Measurements from ENCODE around the gene PTAFR. TPM values are rescaled to one million over a fixed set of nuclear protein-coding genes. Genes with fewer than 3 reads are reported as not detected.

The PTAFR gene
- total and polyA plus RNA-seq, 4 donors: 4.7 to 9.9 (median 7.4) TPM

- no peak for DNase-seq (ENCODE audit: low read depth in 4 of 6, low spot score in 6 of 6)
- Histone ChIP-seq H3K36me3 (ENCODE audit: control insufficient read depth, insufficient read depth, low read length) (no peaks in the 10 kb centered on the region), H3K27me3 (ENCODE audit: control insufficient read depth, insufficient read depth, low read length) (no peaks in the 10 kb centered on the region), H3K4me1 (ENCODE audit: control insufficient read depth, insufficient read depth, low read length) (no peaks in the 10 kb centered on the region), H3K27ac (ENCODE audit: low read depth, low read length) (no peak overlapping the region), H3K9me3 (ENCODE audit: control insufficient read depth, insufficient read depth, low read length) (no peaks in the 10 kb centered on the region), H3K4me3 (ENCODE audit: low read depth, low read length) (no peak overlapping the region)
- WGBS (ENCODE audit: insufficient coverage): 88% methylated on average over 1 of the region's 4 CpGs
These were observed 39.4 kb downstream of the PTAFR start for GRCh38 chr1:28136922-28137613.

GRCh38 chr1:28136169-28136921, 40.1 kb downstream of the PTAFR start:
- Histone ChIP-seq H3K4me1 (ENCODE audit: control insufficient read depth, insufficient read depth, low read length) (no peaks in the 10 kb centered on the region), H3K27me3 (ENCODE audit: control insufficient read depth, insufficient read depth, low read length) (no peaks in the 10 kb centered on the region), H3K36me3 (ENCODE audit: control insufficient read depth, insufficient read depth, low read length) (no peaks in the 10 kb centered on the region), H3K4me3 (ENCODE audit: low read depth, low read length) (no peak overlapping the region), H3K27ac (ENCODE audit: low read depth, low read length) (no peak overlapping the region), H3K9me3 (ENCODE audit: control insufficient read depth, insufficient read depth, low read length) (no peaks in the 10 kb centered on the region)
- WGBS (ENCODE audit: insufficient coverage): 96% methylated on average over 3 of the region's 8 CpGs
- DNase-seq (ENCODE audit: low read depth in 4 of 6, low spot score in 6 of 6): no peak

- DNase-seq (ENCODE audit: low read depth in 4 of 6, low spot score in 6 of 6): no peak
- H3K27ac ChIP-seq (ENCODE audit: low read depth, low read length): no peak overlapping the region
- WGBS (ENCODE audit: insufficient coverage): 84% methylated on average over 8 of the region's 14 CpGs
These were observed 40.9 kb downstream of the PTAFR start for GRCh38 chr1:28135371-28136168.

GRCh38 chr1:28134651-28135207, 41.8 kb downstream of the PTAFR start:
- Histone ChIP-seq H3K27ac (ENCODE audit: low read depth, low read length) (no peak overlapping the region), H3K9me3 (ENCODE audit: control insufficient read depth, insufficient read depth, low read length) (no peaks in the 10 kb centered on the region), H3K36me3 (ENCODE audit: control insufficient read depth, insufficient read depth, low read length) (no peaks in the 10 kb centered on the region), H3K27me3 (ENCODE audit: control insufficient read depth, insufficient read depth, low read length) (no peaks in the 10 kb centered on the region), H3K4me1 (ENCODE audit: control insufficient read depth, insufficient read depth, low read length) (no peaks in the 10 kb centered on the region), H3K4me3 (ENCODE audit: low read depth, low read length) (no peak overlapping the region)
- 100% methylated on average over 1 of the region's 2 CpGs for WGBS (ENCODE audit: insufficient coverage)
- no peak for DNase-seq (ENCODE audit: low read depth in 4 of 6, low spot score in 6 of 6)

More at GRCh38 chr1:28135371-28136168, 40.9 kb downstream of the PTAFR start:
- Histone ChIP-seq H3K36me3 (ENCODE audit: control insufficient read depth, insufficient read depth, low read length) (no peaks in the 10 kb centered on the region), H3K4me1 (ENCODE audit: control insufficient read depth, insufficient read depth, low read length) (no peaks in the 10 kb centered on the region), H3K4me3 (ENCODE audit: low read depth, low read length) (no peak overlapping the region), H3K27me3 (ENCODE audit: control insufficient read depth, insufficient read depth, low read length) (no peaks in the 10 kb centered on the region), H3K9me3 (ENCODE audit: control insufficient read depth, insufficient read depth, low read length) (no peaks in the 10 kb centered on the region)

GRCh38 chr1:28132171-28133167, 44.0 kb downstream of the PTAFR start:
- peaks cover 4% of the 10 kb centered on the region for H3K27me3 ChIP-seq (ENCODE audit: control insufficient read depth, insufficient read depth, low read length)
- H3K4me1 ChIP-seq (ENCODE audit: control insufficient read depth, insufficient read depth, low read length): no peaks in the 10 kb centered on the region
- no peak overlapping the region for H3K4me3 ChIP-seq (ENCODE audit: low read depth, low read length)
- no peak for DNase-seq (ENCODE audit: low read depth in 4 of 6, low spot score in 6 of 6)
- no peak overlapping the region for H3K27ac ChIP-seq (ENCODE audit: low read depth, low read length)
- no peaks in the 10 kb centered on the region for H3K9me3 ChIP-seq (ENCODE audit: control insufficient read depth, insufficient read depth, low read length)
- WGBS (ENCODE audit: insufficient coverage): 71% methylated on average over 4 of the region's 11 CpGs
- H3K36me3 ChIP-seq (ENCODE audit: control insufficient read depth, insufficient read depth, low read length): no peaks in the 10 kb centered on the region

- Histone ChIP-seq H3K9me3 (ENCODE audit: control insufficient read depth, insufficient read depth, low read length) (no peaks in the 10 kb centered on the region), H3K27me3 (ENCODE audit: control insufficient read depth, insufficient read depth, low read length) (peaks cover 6% of the 10 kb centered on the region), H3K4me1 (ENCODE audit: control insufficient read depth, insufficient read depth, low read length) (no peaks in the 10 kb centered on the region), H3K27ac (ENCODE audit: low read depth, low read length) (no peak overlapping the region), H3K36me3 (ENCODE audit: control insufficient read depth, insufficient read depth, low read length) (no peaks in the 10 kb centered on the region), H3K4me3 (ENCODE audit: low read depth, low read length) (no peak overlapping the region)
- WGBS (ENCODE audit: insufficient coverage): 80% methylated on average over 3 of the region's 6 CpGs
- no peak for DNase-seq (ENCODE audit: low read depth in 4 of 6, low spot score in 6 of 6)
These were observed 45.6 kb downstream of the PTAFR start for GRCh38 chr1:28130901-28131300.

GRCh38 chr1:28129150-28129549, 47.3 kb downstream of the PTAFR start:
- no peak for DNase-seq (ENCODE audit: low read depth in 4 of 6, low spot score in 6 of 6)

GRCh38 chr1:28127617-28128257, 48.8 kb downstream of the PTAFR start:
- no peaks in the 10 kb centered on the region for H3K9me3 ChIP-seq (ENCODE audit: control insufficient read depth, insufficient read depth, low read length)
- WGBS (ENCODE audit: insufficient coverage): 77% methylated on average over 2 of the region's 3 CpGs
- H3K4me1 ChIP-seq (ENCODE audit: control insufficient read depth, insufficient read depth, low read length): no peaks in the 10 kb centered on the region
- H3K27ac ChIP-seq (ENCODE audit: low read depth, low read length): no peak overlapping the region
- H3K4me3 ChIP-seq (ENCODE audit: low read depth, low read length): no peak overlapping the region
- DNase-seq (ENCODE audit: low read depth in 4 of 6, low spot score in 6 of 6): peak in 1 of 6 donors; percentile 17
- H3K27me3 ChIP-seq (ENCODE audit: control insufficient read depth, insufficient read depth, low read length): peaks cover 6% of the 10 kb centered on the region
- H3K36me3 ChIP-seq (ENCODE audit: control insufficient read depth, insufficient read depth, low read length): no peaks in the 10 kb centered on the region

More at GRCh38 chr1:28129150-28129549, 47.3 kb downstream of the PTAFR start:
- Histone ChIP-seq H3K4me3 (ENCODE audit: low read depth, low read length) (no peak overlapping the region), H3K9me3 (ENCODE audit: control insufficient read depth, insufficient read depth, low read length) (no peaks in the 10 kb centered on the region), H3K27me3 (ENCODE audit: control insufficient read depth, insufficient read depth, low read length) (peaks cover 6% of the 10 kb centered on the region), H3K36me3 (ENCODE audit: control insufficient read depth, insufficient read depth, low read length) (no peaks in the 10 kb centered on the region), H3K27ac (ENCODE audit: low read depth, low read length) (no peak overlapping the region), H3K4me1 (ENCODE audit: control insufficient read depth, insufficient read depth, low read length) (no peaks in the 10 kb centered on the region)
- WGBS (ENCODE audit: insufficient coverage): 75% methylated on average over 1 of the region's 1 CpG

All from spinal cord (tissue), 10 donors.